Skin of body (tissue), 2 donors: ENCODE data around the gene MYO1H. TPM values are rescaled to one million over a fixed set of nuclear protein-coding genes. Genes with fewer than 3 reads are reported as not detected.

Experiments used
- DNase-seq: peaks from one replicate; lab custom pipeline; 2025; lab: John Stamatoyannopoulos, UW
- total RNA-seq: library from RNA; depleted of rRNA; stranded (reverse); fragments of >200 nt; gene quantifications from one replicate; pipeline ENCODE4 v1.2.3, GENCODE V29; 2014

The MYO1H gene
- total RNA-seq, 1 donor from 2014 or later: 2.4 TPM

- no peak for DNase-seq
These were observed 99.8 kb downstream of the MYO1H start for GRCh38 chr12:109447482-109447881.

GRCh38 chr12:109448272-109448671, 100.6 kb downstream of the MYO1H start:
- no peak for DNase-seq

- DNase-seq: no peak
These were observed 101.1 kb downstream of the MYO1H start for GRCh38 chr12:109448707-109449390.

GRCh38 chr12:109449845-109450532, 102.3 kb downstream of the MYO1H start:
- DNase-seq: no peak

- no peak for DNase-seq
These were observed 103.3 kb downstream of the MYO1H start for GRCh38 chr12:109450980-109451379.

GRCh38 chr12:109451400-109451799, 103.7 kb downstream of the MYO1H start:
- DNase-seq: no peak

- peak; percentile 22 for DNase-seq
These were observed 104.8 kb downstream of the MYO1H start for GRCh38 chr12:109452489-109452888.

GRCh38 chr12:109455706-109456105, 108.0 kb downstream of the MYO1H start:
- no peak for DNase-seq

- no peak for DNase-seq
These were observed 110.4 kb downstream of the MYO1H start for GRCh38 chr12:109458086-109458485.

- no peak for DNase-seq
These were observed 111.1 kb downstream of the MYO1H start for GRCh38 chr12:109458771-109459208.

- no peak for DNase-seq
These were observed 111.5 kb downstream of the MYO1H start for GRCh38 chr12:109459247-109459646.

- no peak for DNase-seq
These were observed 112.8 kb downstream of the MYO1H start for GRCh38 chr12:109460538-109460937.

- peak; percentile 33 for DNase-seq
These were observed 113.5 kb downstream of the MYO1H start for GRCh38 chr12:109461049-109461845.

GRCh38 chr12:109461846-109462756, 114.4 kb downstream of the MYO1H start:
- peak; percentile 84 for DNase-seq

- peak; percentile 93 for DNase-seq
These were observed 115.4 kb downstream of the MYO1H start for GRCh38 chr12:109462868-109463692.

- DNase-seq: no peak
These were observed 116.1 kb downstream of the MYO1H start for GRCh38 chr12:109463756-109464155.

- no peak for DNase-seq
These were observed 117.1 kb downstream of the MYO1H start for GRCh38 chr12:109464642-109465351.

- no peak for DNase-seq
These were observed 118.6 kb downstream of the MYO1H start for GRCh38 chr12:109466305-109466704.

- DNase-seq: no peak
These were observed 119.1 kb downstream of the MYO1H start for GRCh38 chr12:109466821-109467220.
